LNCaP clone FGC (cell line): ENCODE measurements around the gene LRRC8B.
"Not testable (repeated sequence)": the region's sequence is repeated elsewhere in the genome, so short reads cannot be mapped to it uniquely, and the experiment has no call there.

Experiments
- DNase-seq: peaks from one replicate; pipeline ENCODE4 v3.0.0-alpha.2; 2011; ENCODE audit warnings: low read depth
- H3K4me3 ChIP-seq: 2 replicates; pipeline ENCODE4 v1.5.1; 2011; ENCODE audit warnings: mild to moderate bottlenecking, low read depth, low read length, control low read depth
- CTCF ChIP-seq: IDR thresholded peaks from 2 replicates; pipeline ENCODE4 v1.5.1; 2012; ENCODE audit warnings: mild to moderate bottlenecking; ENCODE audit not compliant: control insufficient read depth, insufficient read depth; ENCODE audit errors: extremely low read depth

LRRC8B gene

DNA sequence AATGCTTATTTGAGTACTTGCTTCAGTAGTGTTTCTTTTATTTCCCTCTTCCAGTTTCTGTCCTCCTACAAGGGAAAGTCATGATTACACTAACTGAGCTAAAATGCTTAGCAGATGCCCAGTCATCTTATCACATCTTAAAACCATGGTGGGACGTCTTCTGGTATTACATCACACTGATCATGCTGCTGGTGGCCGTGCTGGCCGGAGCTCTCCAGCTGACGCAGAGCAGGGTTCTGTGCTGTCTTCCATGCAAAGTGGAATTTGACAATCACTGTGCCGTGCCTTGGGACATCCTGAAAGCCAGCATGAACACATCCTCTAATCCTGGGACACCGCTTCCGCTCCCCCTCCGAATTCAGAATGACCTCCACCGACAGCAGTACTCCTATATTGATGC is 57.9 kb downstream of the LRRC8B start:
- DNase-seq = no peak
- no peak overlapping the region for H3K4me3 ChIP-seq
- no peak for TF ChIP-seq CTCF

DNA sequence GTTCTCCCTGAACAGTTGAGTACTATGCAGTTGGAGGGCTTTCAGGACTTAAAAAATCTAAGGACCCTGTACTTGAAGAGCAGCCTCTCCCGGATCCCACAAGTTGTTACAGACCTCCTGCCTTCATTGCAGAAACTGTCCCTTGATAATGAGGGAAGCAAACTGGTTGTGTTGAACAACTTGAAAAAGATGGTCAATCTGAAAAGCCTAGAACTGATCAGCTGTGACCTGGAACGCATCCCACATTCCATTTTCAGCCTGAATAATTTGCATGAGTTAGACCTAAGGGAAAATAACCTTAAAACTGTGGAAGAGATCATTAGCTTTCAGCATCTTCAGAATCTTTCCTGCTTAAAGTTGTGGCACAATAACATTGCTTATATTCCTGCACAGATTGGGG is 59.6 kb downstream of the LRRC8B start:
- no peak for TF ChIP-seq CTCF
- no peak for DNase-seq
- H3K4me3 ChIP-seq = no peak overlapping the region

- no peak for DNase-seq
- no peak overlapping the region for H3K4me3 ChIP-seq
- TF ChIP-seq CTCF = no peak
Measured at GRCh38 chr1:89584781-89585180, 60.2 kb downstream of the LRRC8B start.

- DNase-seq = no peak
- no peak overlapping the region for H3K4me3 ChIP-seq
- TF ChIP-seq CTCF = no peak
Measured at GRCh38 chr1:89587729-89588161, 63.1 kb downstream of the LRRC8B start.

DNA sequence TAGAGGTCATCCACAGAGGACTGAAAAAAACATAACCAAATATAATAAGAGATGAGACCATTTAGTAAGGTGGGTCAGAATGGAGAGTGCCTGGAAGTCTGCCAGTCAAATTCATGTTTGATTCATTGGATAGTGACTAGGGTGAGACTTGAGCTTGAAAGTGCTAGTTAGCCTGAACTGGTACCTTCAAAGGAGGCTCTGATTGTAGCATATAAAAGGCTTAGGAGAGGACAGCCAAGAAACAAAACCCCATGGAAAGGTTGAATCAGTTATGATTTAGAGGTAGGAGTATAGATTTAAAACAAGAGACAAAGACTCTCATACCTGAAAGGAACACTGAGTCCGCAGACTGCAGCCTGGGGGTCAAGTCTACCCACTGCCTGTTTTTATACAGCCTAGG is 63.9 kb downstream of the LRRC8B start:
- no peak for TF ChIP-seq CTCF
- no peak for DNase-seq
- no peak overlapping the region for H3K4me3 ChIP-seq

DNA sequence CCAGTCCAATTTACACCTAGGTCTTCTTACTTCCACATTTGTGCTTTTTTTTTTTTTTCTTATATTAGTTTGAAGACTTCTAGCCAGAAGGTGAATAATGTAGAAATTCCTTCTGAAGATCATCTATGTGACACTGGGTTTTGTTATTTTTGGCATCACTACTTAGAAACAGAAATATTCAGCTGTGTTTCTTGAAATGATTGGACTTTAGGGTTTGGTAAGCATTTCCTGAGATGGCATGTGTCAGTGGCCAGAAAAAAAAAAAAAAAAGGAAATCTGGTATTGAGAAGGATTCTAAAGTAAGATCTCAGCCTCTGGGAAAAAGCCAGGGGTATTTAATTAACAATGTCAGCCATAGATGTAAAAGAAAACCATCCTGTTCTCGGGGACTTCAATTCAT is 64.9 kb downstream of the LRRC8B start:
- no peak overlapping the region for H3K4me3 ChIP-seq
- no peak for DNase-seq
- no peak for TF ChIP-seq CTCF

DNA sequence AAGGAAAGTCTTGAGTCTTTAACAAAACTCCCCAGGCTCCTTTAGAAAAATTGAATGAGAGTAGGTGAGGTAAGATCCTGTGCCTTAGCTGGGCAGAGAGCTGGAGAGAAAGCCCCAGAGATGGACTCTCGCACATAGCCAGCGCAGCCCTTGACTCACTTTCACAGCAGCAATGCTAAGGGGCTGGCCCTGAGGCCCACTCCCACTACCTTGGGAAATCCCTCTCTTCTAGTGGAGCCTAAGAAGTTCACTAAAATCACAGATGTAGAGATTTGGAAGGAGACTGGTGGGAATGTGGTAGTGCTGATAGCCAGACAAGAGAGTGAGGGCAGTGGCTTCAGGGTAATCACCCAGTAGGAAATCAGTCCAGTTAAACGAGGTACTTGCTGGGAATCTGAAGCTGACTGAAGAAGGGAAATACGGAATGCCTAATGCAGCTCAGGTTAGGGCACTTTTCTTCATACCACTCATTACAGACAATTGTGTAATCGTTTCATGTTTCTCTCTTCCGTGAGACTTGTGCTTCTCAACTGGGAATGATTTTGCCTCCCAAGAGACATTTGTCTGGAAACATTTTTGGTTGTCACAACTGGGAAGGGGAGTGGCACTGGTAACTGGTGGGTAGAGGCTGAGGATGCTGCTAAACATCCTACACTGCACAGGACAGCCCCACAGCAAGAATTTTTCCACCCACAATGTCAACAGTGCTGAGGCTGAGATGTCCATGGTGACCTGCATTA is 65.9 kb downstream of the LRRC8B start:
- no peak overlapping the region for H3K4me3 ChIP-seq
- no peak for DNase-seq
- no peak for TF ChIP-seq CTCF

DNA sequence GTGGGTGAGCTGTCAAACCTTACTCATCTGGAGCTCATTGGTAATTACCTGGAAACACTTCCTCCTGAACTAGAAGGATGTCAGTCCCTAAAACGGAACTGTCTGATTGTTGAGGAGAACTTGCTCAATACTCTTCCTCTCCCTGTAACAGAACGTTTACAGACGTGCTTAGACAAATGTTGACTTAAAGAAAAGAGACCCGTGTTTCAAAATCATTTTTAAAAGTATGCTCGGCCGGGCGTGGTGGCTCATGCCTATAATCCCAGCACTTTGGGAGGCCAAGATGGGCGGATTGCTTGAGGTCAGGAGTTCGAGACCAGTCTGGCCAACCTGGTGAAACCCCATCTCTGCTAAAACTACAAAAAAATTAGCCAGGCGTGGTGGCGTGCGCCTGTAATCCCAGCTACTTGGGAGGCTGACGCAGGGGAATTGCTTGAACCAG is 68.3 kb downstream of the LRRC8B start:
- H3K4me3 ChIP-seq = not testable (repeated sequence)
- DNase-seq = peak; percentile 75
